Head of caudate nucleus (tissue), 42 donors: ENCODE data around the gene ACVR1B.
A peak's percentile ranks its signal among the peaks of the same experiment; 100 is the strongest.

Experiments used
- DNase-seq, 42 donors: peaks; one replicate each; pipeline versions ENCODE4 v3.0.0 to v3.0.0-alpha.2; 2020 to 2021; ENCODE audit warnings: mixed read lengths in 7 of 42
- intact Hi-C: fragments of 100-400 bp; cut with DNase I; formaldehyde crosslinking; loops from one replicate; pipeline ENCODE4 v1.15.0; 2022

ACVR1B gene

GRCh38 chr12:52029685-52030084 is 78.2 kb downstream of the ACVR1B start:
- DNase-seq = peak in 7 of 42 donors; percentile 48 to 76 (median 63)
- intact Hi-C loops = loop anchor here (10.0 kb wide), 1 partner anchor 975 kb away; the partner anchor contains the start of gene EIF4B

GRCh38 chr12:52032446-52032803 is 80.9 kb downstream of the ACVR1B start:
- intact Hi-C loops = loop anchor here (10.0 kb wide), 1 partner anchor 972 kb away; the partner anchor contains the start of gene EIF4B
- DNase-seq = peak in 17 of 42 donors; percentile 35 to 83 (median 65)

GRCh38 chr12:52032804-52033445 is 81.4 kb downstream of the ACVR1B start:
- DNase-seq = peak; percentile 93 to 99 (median 98)
- intact Hi-C loops = loop anchor here (10.0 kb wide), 1 partner anchor 972 kb away; the partner anchor contains the start of gene EIF4B

GRCh38 chr12:52033446-52034140 is 82.1 kb downstream of the ACVR1B start:
- no peak for DNase-seq
- intact Hi-C loops = loop anchor here (10.0 kb wide), 1 partner anchor 971 kb away; the partner anchor contains the start of gene EIF4B

- DNase-seq = no peak
- intact Hi-C loops = loop anchor here (10.0 kb wide), 1 partner anchor 970 kb away; the partner anchor contains the start of gene EIF4B
Measured at GRCh38 chr12:52035190-52035589, 83.7 kb downstream of the ACVR1B start.

- intact Hi-C loops = loop anchor here (10.0 kb wide), 1 partner anchor 969 kb away; the partner anchor contains the start of gene EIF4B
- DNase-seq = no peak
Measured at GRCh38 chr12:52035926-52036325, 84.4 kb downstream of the ACVR1B start.

GRCh38 chr12:52036587-52037171 is 85.2 kb downstream of the ACVR1B start:
- peak in 41 of 42 donors; percentile 74 to 93 (median 86) for DNase-seq
- intact Hi-C loops = loop anchor here (10.0 kb wide), 1 partner anchor 968 kb away; the partner anchor contains the start of gene EIF4B

GRCh38 chr12:52037248-52037861 is 85.9 kb downstream of the ACVR1B start:
- intact Hi-C loops = loop anchor here (10.0 kb wide), 1 partner anchor 967 kb away; the partner anchor contains the start of gene EIF4B
- peak in 1 of 42 donors; percentile 30 for DNase-seq

- intact Hi-C loops = loop anchor here (10.0 kb wide), 1 partner anchor 966 kb away; the partner anchor contains the start of gene EIF4B
- DNase-seq = no peak
Measured at GRCh38 chr12:52038447-52038846, 86.9 kb downstream of the ACVR1B start.

- no peak for DNase-seq
- intact Hi-C loops = no loop called here
Measured at GRCh38 chr12:52041035-52041434, 89.5 kb downstream of the ACVR1B start.

GRCh38 chr12:52041695-52042123 is 90.2 kb downstream of the ACVR1B start:
- intact Hi-C loops = no loop called here

GRCh38 chr12:52042706-52043385 is 91.3 kb downstream of the ACVR1B start:
- DNase-seq = no peak
- intact Hi-C loops = no loop called here

More at GRCh38 chr12:52041695-52042123, 90.2 kb downstream of the ACVR1B start:
- DNase-seq = no peak

- intact Hi-C loops = no loop called here
- DNase-seq = no peak
Measured at GRCh38 chr12:52043386-52044212, 92.1 kb downstream of the ACVR1B start.

GRCh38 chr12:52044292-52044983 is 92.9 kb downstream of the ACVR1B start:
- DNase-seq = peak in 28 of 42 donors; percentile 50 to 82 (median 69)
- intact Hi-C loops = no loop called here

- peak in 3 of 42 donors; percentile 28 to 52 (median 38) for DNase-seq
- intact Hi-C loops = no loop called here
Measured at GRCh38 chr12:52045794-52046199, 94.3 kb downstream of the ACVR1B start.
